ENCODE measurements around the gene TMEM151A. TPM values are rescaled to one million over a fixed set of nuclear protein-coding genes. Genes with fewer than 3 reads are reported as not detected.

TMEM151A gene
- total and polyA plus RNA-seq, 2 experiments from 2014 or later: 1.0 to 4.4 TPM

DNA sequence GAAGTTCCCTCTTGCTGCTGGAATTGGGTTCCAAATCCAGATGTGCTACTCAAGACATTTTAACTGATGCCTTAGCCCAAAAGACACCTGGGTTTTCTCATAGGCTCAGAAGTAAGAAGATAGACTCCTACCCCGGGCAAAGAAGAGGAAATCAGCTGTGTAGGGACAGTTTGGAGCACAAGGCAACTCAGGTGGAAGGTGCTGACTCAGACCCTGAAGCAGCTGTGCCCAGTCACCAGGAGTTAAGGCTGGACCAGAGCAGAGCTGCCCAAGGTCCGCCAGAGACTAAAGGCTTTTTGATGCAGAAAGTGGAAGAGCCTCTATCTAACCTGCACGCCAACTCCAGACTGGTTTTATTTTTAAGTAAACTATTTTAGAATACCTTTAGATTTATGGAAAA, 43.9 kb upstream of the TMEM151A start:
- no peaks in the 10 kb centered on the region for H3K79me2 ChIP-seq (replicated peaks; ENCODE audit: insufficient read depth)
- no peaks in the 10 kb centered on the region for H3K4me1 ChIP-seq (ENCODE audit: insufficient read depth)
- H4K20me1 ChIP-seq (replicated peaks; ENCODE audit: insufficient read depth): no peaks in the 10 kb centered on the region
- no peaks in the 10 kb centered on the region for H3K4me1 Mint-ChIP-seq
- H3K27ac Mint-ChIP-seq: no peak overlapping the region
- H3K9me3 Mint-ChIP-seq: no peaks in the 10 kb centered on the region; the same call in 2 of the 3 replicates
- H3K27ac ChIP-seq (ENCODE audit: low read depth): no peak overlapping the region
- no peak overlapping the region for H3K4me3 ChIP-seq
- H2AFZ ChIP-seq: no peak overlapping the region
- no peak for DNase-seq (ENCODE audit: low spot score)
- no peaks in the 10 kb centered on the region; the same call in 2 of the 3 replicates for H3K36me3 Mint-ChIP-seq (ENCODE audit: low read depth)
- no peaks in the 10 kb centered on the region for H3F3A ChIP-seq (replicated peaks; ENCODE audit: low read depth)
- H3K4me3 Mint-ChIP-seq: no peak overlapping the region
- no peak overlapping the region for H3K4me2 ChIP-seq
- H3K27me3 Mint-ChIP-seq (ENCODE audit: insufficient read depth, low read depth, poor library complexity): peaks cover 14% of the 10 kb centered on the region
- TF ChIP-seq JUNB (IDR thresholded peaks at IDR 0.05; ENCODE audit: unreplicated experiment): no peak
- no peak for TF ChIP-seq POLR2AphosphoS5 (IDR thresholded peaks at IDR 0.05; ENCODE audit: low read depth)
- TF ChIP-seq CREB1 (CRISPR knock-in tag; IDR thresholded peaks at IDR 0.05; ENCODE audit: low read depth): no peak
- TF ChIP-seq, protein P1, sequence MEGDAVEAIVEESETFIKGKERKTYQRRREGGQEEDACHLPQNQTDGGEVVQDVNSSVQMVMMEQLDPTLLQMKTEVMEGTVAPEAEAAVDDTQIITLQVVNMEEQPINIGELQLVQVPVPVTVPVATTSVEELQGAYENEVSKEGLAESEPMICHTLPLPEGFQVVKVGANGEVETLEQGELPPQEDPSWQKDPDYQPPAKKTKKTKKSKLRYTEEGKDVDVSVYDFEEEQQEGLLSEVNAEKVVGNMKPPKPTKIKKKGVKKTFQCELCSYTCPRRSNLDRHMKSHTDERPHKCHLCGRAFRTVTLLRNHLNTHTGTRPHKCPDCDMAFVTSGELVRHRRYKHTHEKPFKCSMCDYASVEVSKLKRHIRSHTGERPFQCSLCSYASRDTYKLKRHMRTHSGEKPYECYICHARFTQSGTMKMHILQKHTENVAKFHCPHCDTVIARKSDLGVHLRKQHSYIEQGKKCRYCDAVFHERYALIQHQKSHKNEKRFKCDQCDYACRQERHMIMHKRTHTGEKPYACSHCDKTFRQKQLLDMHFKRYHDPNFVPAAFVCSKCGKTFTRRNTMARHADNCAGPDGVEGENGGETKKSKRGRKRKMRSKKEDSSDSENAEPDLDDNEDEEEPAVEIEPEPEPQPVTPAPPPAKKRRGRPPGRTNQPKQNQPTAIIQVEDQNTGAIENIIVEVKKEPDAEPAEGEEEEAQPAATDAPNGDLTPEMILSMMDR (conservative IDR thresholded peaks at IDR 0.05; ENCODE audit: low read depth in 2 of 2): no peak
- TF ChIP-seq ZNF114 (CRISPR knock-in tag; IDR thresholded peaks at IDR 0.05): no peak
- TF ChIP-seq ETS1 (IDR thresholded peaks at IDR 0.05): no peak
- TF ChIP-seq ZNF331 (CRISPR knock-in tag; IDR thresholded peaks at IDR 0.05; ENCODE audit: low read depth): no peak
- TF ChIP-seq NANOG (IDR thresholded peaks at IDR 0.05; ENCODE audit: borderline replicate concordance): no peak
- TF ChIP-seq, protein P2, sequence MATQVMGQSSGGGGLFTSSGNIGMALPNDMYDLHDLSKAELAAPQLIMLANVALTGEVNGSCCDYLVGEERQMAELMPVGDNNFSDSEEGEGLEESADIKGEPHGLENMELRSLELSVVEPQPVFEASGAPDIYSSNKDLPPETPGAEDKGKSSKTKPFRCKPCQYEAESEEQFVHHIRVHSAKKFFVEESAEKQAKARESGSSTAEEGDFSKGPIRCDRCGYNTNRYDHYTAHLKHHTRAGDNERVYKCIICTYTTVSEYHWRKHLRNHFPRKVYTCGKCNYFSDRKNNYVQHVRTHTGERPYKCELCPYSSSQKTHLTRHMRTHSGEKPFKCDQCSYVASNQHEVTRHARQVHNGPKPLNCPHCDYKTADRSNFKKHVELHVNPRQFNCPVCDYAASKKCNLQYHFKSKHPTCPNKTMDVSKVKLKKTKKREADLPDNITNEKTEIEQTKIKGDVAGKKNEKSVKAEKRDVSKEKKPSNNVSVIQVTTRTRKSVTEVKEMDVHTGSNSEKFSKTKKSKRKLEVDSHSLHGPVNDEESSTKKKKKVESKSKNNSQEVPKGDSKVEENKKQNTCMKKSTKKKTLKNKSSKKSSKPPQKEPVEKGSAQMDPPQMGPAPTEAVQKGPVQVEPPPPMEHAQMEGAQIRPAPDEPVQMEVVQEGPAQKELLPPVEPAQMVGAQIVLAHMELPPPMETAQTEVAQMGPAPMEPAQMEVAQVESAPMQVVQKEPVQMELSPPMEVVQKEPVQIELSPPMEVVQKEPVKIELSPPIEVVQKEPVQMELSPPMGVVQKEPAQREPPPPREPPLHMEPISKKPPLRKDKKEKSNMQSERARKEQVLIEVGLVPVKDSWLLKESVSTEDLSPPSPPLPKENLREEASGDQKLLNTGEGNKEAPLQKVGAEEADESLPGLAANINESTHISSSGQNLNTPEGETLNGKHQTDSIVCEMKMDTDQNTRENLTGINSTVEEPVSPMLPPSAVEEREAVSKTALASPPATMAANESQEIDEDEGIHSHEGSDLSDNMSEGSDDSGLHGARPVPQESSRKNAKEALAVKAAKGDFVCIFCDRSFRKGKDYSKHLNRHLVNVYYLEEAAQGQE (IDR thresholded peaks at IDR 0.05; ENCODE audit: unreplicated experiment): no peak
- no peak for ATAC-seq
- no peaks in the 10 kb centered on the region for H3K36me3 ChIP-seq (ENCODE audit: insufficient read depth)
- no peaks in the 10 kb centered on the region for H3K27me3 ChIP-seq (ENCODE audit: insufficient read depth)
- H3K9me2 ChIP-seq (ENCODE audit: insufficient read depth): no peaks in the 10 kb centered on the region

- no peak for DNase-seq (ENCODE audit: low spot score)
- TF ChIP-seq ZNF331 (CRISPR knock-in tag; IDR thresholded peaks at IDR 0.05; ENCODE audit: low read depth) (no peak), STAT1 (IDR thresholded peaks at IDR 0.05; ENCODE audit: unreplicated experiment) (no peak), POLR2AphosphoS5 (IDR thresholded peaks at IDR 0.05; ENCODE audit: low read depth) (no peak), ETS1 (IDR thresholded peaks at IDR 0.05) (no peak), CREB1 (CRISPR knock-in tag; IDR thresholded peaks at IDR 0.05; ENCODE audit: low read depth) (no peak)
- TF ChIP-seq, protein P2 (IDR thresholded peaks at IDR 0.05; ENCODE audit: unreplicated experiment): no peak
Observed at GRCh38 chr11:66248903-66249302, 42.8 kb upstream of the TMEM151A start.

More at GRCh38 chr11:66248903-66249302, 42.8 kb upstream of the TMEM151A start:
- ATAC-seq: no peak
- H3K27me3 Mint-ChIP-seq (ENCODE audit: insufficient read depth, low read depth, poor library complexity): peaks cover 16% of the 10 kb centered on the region
- no peaks in the 10 kb centered on the region for H3F3A ChIP-seq (replicated peaks; ENCODE audit: low read depth)
- no peaks in the 10 kb centered on the region for H3K4me1 ChIP-seq (ENCODE audit: insufficient read depth)
- H2AFZ ChIP-seq: no peak overlapping the region
- no peak overlapping the region for H3K4me3 ChIP-seq
- H3K4me2 ChIP-seq: no peak overlapping the region
- no peak overlapping the region for H3K4me3 Mint-ChIP-seq
- no peaks in the 10 kb centered on the region for H3K9me2 ChIP-seq (ENCODE audit: insufficient read depth)
- no peaks in the 10 kb centered on the region for H3K79me2 ChIP-seq (replicated peaks; ENCODE audit: insufficient read depth)
- H3K27ac Mint-ChIP-seq: no peak overlapping the region
- H3K27me3 ChIP-seq (ENCODE audit: insufficient read depth): no peaks in the 10 kb centered on the region
- no peaks in the 10 kb centered on the region; the same call in 2 of the 3 replicates for H3K36me3 Mint-ChIP-seq (ENCODE audit: low read depth)
- H3K9me3 Mint-ChIP-seq: no peaks in the 10 kb centered on the region; the same call in 2 of the 3 replicates
- no peak overlapping the region for H3K27ac ChIP-seq (ENCODE audit: low read depth)
- H4K20me1 ChIP-seq (replicated peaks; ENCODE audit: insufficient read depth): no peaks in the 10 kb centered on the region; the same call in 1 of the 2 replicates
- H3K4me1 Mint-ChIP-seq: peaks cover 7% of the 10 kb centered on the region
- no peaks in the 10 kb centered on the region for H3K36me3 ChIP-seq (ENCODE audit: insufficient read depth)
